Activated naive CD8-positive, alpha-beta T cell treated with anti-CD3 and anti-CD28 coated beads for 36 hours (primary cell): ENCODE measurements around the gene GMPR2. TPM values are rescaled to one million over a fixed set of nuclear protein-coding genes. Genes with fewer than 3 reads are reported as not detected.
A peak's percentile ranks its signal among the peaks of the same experiment; 100 is the strongest.

Experiments
- DNase-seq: peaks from one replicate; pipeline ENCODE4 v3.0.0; 2021
- H3K27ac Mint-ChIP-seq: one replicate; pipeline ENCODE4 v1.8.0; 2022; ENCODE audit warnings: mild to moderate bottlenecking, moderate library complexity, mixed read lengths
- H3K27me3 Mint-ChIP-seq: one replicate; pipeline ENCODE4 v1.8.0; 2022; ENCODE audit warnings: mild to moderate bottlenecking, mixed read lengths
- H3K36me3 Mint-ChIP-seq: one replicate; pipeline ENCODE4 v1.8.0; 2021; ENCODE audit warnings: mild to moderate bottlenecking, mixed read lengths
- H3K4me1 Mint-ChIP-seq: one replicate; pipeline ENCODE4 v1.8.0; 2021; ENCODE audit warnings: mixed read lengths
- H3K4me3 Mint-ChIP-seq: one replicate; pipeline ENCODE4 v1.8.0; 2022; ENCODE audit warnings: mild to moderate bottlenecking, moderate library complexity, mixed read lengths
- H3K9me3 Mint-ChIP-seq: one replicate; pipeline ENCODE4 v1.8.0; 2022; ENCODE audit warnings: mixed read lengths
- total RNA-seq, 2 experiments: library from RNA; stranded (reverse); gene quantifications; one replicate each; pipeline ENCODE4 v1.2.3, GENCODE V29; 2021

Gene GMPR2
- total RNA-seq, 2 experiments from 2014 or later = 44.5 to 48.4 TPM

GRCh38 chr14:24249230-24250021 is 16.7 kb downstream of the GMPR2 start:
- Mint-ChIP-seq H3K27ac (peak overlapping the region; percentile 14), H3K4me3 (no peak overlapping the region), H3K4me1 (peaks cover 28% of the 10 kb centered on the region), H3K9me3 (no peaks in the 10 kb centered on the region), H3K36me3 (peaks cover 2% of the 10 kb centered on the region), H3K27me3 (no peaks in the 10 kb centered on the region)
- no peak for DNase-seq

- Mint-ChIP-seq H3K27me3 (no peaks in the 10 kb centered on the region), H3K27ac (no peak overlapping the region), H3K9me3 (no peaks in the 10 kb centered on the region), H3K36me3 (peaks cover 4% of the 10 kb centered on the region), H3K4me1 (peaks cover 28% of the 10 kb centered on the region), H3K4me3 (no peak overlapping the region)
- DNase-seq = no peak
These were observed 17.6 kb downstream of the GMPR2 start for GRCh38 chr14:24250354-24250753.

GRCh38 chr14:24251880-24252288 is 19.2 kb downstream of the GMPR2 start:
- H3K27ac Mint-ChIP-seq = no peak overlapping the region
- peaks cover 25% of the 10 kb centered on the region for H3K4me1 Mint-ChIP-seq
- peaks cover 4% of the 10 kb centered on the region for H3K36me3 Mint-ChIP-seq
- H3K4me3 Mint-ChIP-seq = no peak overlapping the region
- DNase-seq = no peak
- no peaks in the 10 kb centered on the region for H3K27me3 Mint-ChIP-seq
- H3K9me3 Mint-ChIP-seq = no peaks in the 10 kb centered on the region

GRCh38 chr14:24252289-24253124 is 19.8 kb downstream of the GMPR2 start:
- Mint-ChIP-seq H3K9me3 (no peaks in the 10 kb centered on the region), H3K27me3 (no peaks in the 10 kb centered on the region), H3K36me3 (peaks cover 4% of the 10 kb centered on the region), H3K4me1 (peaks cover 21% of the 10 kb centered on the region), H3K27ac (no peak overlapping the region), H3K4me3 (no peak overlapping the region)
- DNase-seq = no peak

GRCh38 chr14:24253936-24254335 is 21.2 kb downstream of the GMPR2 start:
- Mint-ChIP-seq H3K36me3 (peaks cover 4% of the 10 kb centered on the region), H3K4me1 (peaks cover 12% of the 10 kb centered on the region), H3K27ac (no peak overlapping the region)

DNA sequence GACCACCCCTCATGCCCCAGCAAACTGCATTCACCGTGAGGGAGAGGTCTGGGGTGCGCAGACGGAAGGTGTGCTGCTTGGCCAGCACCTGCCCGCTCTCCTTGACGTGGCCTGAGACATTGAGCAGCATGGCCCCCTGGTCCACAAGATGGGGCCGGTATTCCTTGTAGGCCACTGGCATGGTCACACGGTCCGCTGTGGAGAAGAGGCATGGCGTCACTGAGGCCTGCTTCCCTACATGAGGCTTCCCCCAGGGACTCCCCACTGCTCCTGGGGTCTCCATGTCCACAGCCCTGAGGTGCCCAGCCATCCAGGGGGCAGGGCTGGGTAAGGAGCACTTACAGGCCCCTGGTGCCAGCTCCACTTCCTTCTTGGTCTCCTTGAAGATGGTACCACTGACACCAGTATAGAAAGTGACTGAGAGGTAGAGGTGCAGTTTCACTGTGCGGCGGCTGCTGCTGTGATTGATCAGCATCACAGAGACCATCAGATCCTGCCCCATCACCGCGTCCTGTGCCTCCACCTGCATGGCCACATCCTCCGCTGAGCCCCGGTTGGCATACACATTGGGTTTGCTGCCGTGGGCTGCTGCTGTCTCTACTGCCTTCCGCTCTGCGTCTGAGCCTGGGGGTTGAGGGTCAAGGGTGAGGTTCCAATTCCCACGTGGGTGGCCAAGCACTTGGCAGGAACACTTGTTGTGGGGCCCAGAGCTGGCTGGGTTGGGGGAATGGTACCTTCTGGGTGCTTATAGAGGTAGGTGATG is 22.1 kb downstream of the GMPR2 start:
- Mint-ChIP-seq H3K4me3 (no peak overlapping the region), H3K27ac (no peak overlapping the region)
- DNase-seq = no peak

More at GRCh38 chr14:24253936-24254335, 21.2 kb downstream of the GMPR2 start:
- no peak for DNase-seq
- H3K9me3 Mint-ChIP-seq = no peaks in the 10 kb centered on the region
- no peak overlapping the region for H3K4me3 Mint-ChIP-seq
- H3K27me3 Mint-ChIP-seq = no peaks in the 10 kb centered on the region

GRCh38 chr14:24255438-24255837 is 22.7 kb downstream of the GMPR2 start:
- peaks cover 3% of the 10 kb centered on the region for H3K4me1 Mint-ChIP-seq
- H3K27ac Mint-ChIP-seq = no peak overlapping the region
- no peaks in the 10 kb centered on the region for H3K9me3 Mint-ChIP-seq
- no peak for DNase-seq
- H3K4me3 Mint-ChIP-seq = no peak overlapping the region
- no peaks in the 10 kb centered on the region for H3K27me3 Mint-ChIP-seq
- H3K36me3 Mint-ChIP-seq = peaks cover 2% of the 10 kb centered on the region

More for the DNA sequence above, 22.1 kb downstream of the GMPR2 start:
- H3K4me1 Mint-ChIP-seq = peaks cover 7% of the 10 kb centered on the region
- H3K9me3 Mint-ChIP-seq = no peaks in the 10 kb centered on the region
- H3K36me3 Mint-ChIP-seq = peaks cover 2% of the 10 kb centered on the region
- H3K27me3 Mint-ChIP-seq = no peaks in the 10 kb centered on the region

DNA sequence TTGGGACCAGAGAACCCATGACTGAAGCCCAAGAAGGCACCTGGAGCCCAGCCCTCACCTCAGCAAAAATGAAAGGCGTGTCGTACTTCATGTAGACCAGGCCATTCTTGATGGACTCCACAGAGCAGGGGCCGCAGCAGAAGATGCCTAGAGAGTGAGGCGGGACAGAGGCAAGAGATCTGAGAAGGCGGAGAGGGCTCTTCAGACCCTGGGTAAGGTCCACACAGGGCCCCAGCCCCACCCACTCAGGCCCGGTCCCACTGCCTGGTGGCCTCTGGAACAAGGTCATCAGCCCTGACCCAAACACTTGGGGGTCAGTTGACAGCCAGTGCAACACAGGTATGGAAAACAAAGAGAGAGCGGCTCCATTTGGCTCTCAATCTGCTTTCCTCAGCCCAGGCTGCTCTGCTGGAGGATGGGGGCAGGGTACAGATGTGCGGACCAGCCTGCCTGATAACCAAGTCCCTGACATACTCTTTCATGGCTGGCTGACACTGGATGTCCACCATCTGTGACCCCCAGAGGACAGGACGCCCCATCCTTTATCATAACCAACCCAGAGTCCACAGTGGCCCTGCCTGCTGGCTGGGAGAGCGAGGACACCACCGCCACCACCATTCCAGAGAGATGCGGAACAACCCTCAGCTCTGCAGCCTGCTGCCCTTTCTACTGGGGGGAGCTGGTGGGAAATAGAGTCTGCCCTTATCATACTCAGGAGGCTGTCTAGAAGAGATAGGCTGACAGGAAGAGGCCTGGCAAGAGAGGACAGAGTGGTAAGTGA is 23.4 kb downstream of the GMPR2 start:
- no peak overlapping the region for H3K27ac Mint-ChIP-seq

DNA sequence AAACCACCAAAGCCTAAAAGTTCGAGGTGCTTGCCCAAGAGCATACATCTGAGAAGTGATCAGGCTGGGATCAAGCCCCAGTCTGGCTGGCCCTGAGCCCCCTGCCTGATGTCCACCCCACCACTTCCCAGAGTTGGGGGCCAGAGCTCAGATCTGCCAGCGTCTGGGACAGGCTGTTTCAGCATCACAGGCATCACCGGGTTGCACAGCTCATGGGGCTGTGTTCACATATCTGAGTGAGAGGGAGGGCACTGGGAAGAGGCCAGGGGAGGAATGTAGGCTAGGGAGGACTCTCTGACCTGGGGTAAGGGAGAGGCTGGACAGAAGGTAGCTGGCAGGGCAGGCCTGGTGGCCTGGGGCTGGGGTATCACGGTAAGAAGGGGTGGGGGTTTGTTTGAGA is 24.2 kb downstream of the GMPR2 start:
- H3K27ac Mint-ChIP-seq = no peak overlapping the region
- H3K36me3 Mint-ChIP-seq = peaks cover 4% of the 10 kb centered on the region
- H3K9me3 Mint-ChIP-seq = no peaks in the 10 kb centered on the region
- H3K4me1 Mint-ChIP-seq = no peaks in the 10 kb centered on the region
- no peak for DNase-seq
- H3K27me3 Mint-ChIP-seq = no peaks in the 10 kb centered on the region
- H3K4me3 Mint-ChIP-seq = no peak overlapping the region

More for the DNA sequence above, 23.4 kb downstream of the GMPR2 start:
- no peaks in the 10 kb centered on the region for H3K9me3 Mint-ChIP-seq
- DNase-seq = no peak
- no peaks in the 10 kb centered on the region for H3K27me3 Mint-ChIP-seq
- peaks cover 3% of the 10 kb centered on the region for H3K36me3 Mint-ChIP-seq
- no peak overlapping the region for H3K4me3 Mint-ChIP-seq
- no peaks in the 10 kb centered on the region for H3K4me1 Mint-ChIP-seq

DNA sequence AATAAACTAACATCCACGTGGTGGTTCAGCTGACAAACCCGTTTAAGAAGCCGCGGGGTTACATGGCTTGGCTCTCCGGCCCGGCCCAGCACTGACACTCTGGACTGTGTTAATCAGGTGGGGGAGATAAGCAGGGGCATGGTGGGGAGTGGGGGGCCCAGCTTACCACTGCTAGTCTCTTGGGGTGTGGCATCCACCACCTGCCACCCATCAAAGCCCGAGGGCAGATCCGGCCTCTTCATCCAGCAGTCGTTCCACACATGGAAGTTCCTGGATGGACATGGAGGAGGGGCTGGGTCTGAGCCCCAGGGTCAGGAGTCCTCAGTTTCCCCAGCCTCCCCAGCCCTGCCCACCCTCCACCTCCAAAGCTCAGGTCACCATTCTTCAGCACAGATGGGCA is 25.4 kb downstream of the GMPR2 start:
- H3K36me3 Mint-ChIP-seq = peaks cover 4% of the 10 kb centered on the region
- no peaks in the 10 kb centered on the region for H3K27me3 Mint-ChIP-seq
- no peaks in the 10 kb centered on the region for H3K4me1 Mint-ChIP-seq
- H3K9me3 Mint-ChIP-seq = no peaks in the 10 kb centered on the region
- no peak overlapping the region for H3K4me3 Mint-ChIP-seq
- no peak for DNase-seq
- H3K27ac Mint-ChIP-seq = no peak overlapping the region

GRCh38 chr14:24258548-24259265 is 26.0 kb downstream of the GMPR2 start:
- no peak for DNase-seq
- Mint-ChIP-seq H3K4me1 (no peaks in the 10 kb centered on the region), H3K9me3 (no peaks in the 10 kb centered on the region), H3K27ac (no peak overlapping the region), H3K36me3 (peaks cover 4% of the 10 kb centered on the region), H3K4me3 (no peak overlapping the region), H3K27me3 (no peaks in the 10 kb centered on the region)

DNA sequence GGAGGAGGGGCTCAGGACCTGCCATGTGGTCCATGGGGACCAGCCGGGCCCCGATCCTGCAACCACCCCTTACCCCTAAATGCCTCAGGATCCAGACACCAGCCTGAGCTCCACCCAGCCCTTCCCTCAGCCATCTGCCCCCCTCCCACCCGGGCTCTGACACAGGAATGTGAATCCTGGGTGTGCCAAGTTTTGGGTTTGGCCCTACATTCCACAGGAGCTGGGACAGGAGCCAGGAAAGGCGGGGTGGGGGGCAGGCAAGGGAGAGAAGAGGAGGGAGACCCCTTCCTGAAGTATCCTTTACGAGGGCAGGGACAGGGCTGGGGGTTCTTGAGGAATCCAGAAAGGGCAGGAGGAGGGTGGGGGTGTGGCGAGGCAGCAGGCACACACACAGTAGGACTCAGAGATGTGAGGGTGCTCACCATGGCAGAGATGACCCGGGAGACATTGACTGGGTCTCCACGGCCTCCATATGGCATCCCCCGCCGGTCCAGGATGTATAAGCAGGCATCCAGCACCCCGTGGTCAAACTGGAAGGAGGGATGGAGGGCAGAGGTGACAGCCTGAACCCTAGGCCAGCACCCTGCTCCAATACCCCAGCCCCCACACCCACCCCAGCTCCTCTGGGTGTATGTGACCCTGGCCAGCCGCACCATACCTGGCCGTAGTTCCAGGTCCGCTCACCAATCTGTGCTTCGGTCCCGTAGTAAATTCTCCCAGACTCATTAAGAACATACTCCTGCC is 26.7 kb downstream of the GMPR2 start:
- peaks cover 4% of the 10 kb centered on the region for H3K36me3 Mint-ChIP-seq
- no peaks in the 10 kb centered on the region for H3K4me1 Mint-ChIP-seq
- no peak overlapping the region for H3K4me3 Mint-ChIP-seq
- no peaks in the 10 kb centered on the region for H3K9me3 Mint-ChIP-seq
- no peak for DNase-seq
- no peak overlapping the region for H3K27ac Mint-ChIP-seq
- no peaks in the 10 kb centered on the region for H3K27me3 Mint-ChIP-seq

GRCh38 chr14:24260026-24260779 is 27.5 kb downstream of the GMPR2 start:
- Mint-ChIP-seq H3K27me3 (no peaks in the 10 kb centered on the region), H3K4me3 (no peak overlapping the region), H3K27ac (no peak overlapping the region), H3K4me1 (no peaks in the 10 kb centered on the region), H3K9me3 (no peaks in the 10 kb centered on the region), H3K36me3 (peaks cover 2% of the 10 kb centered on the region)
- DNase-seq = no peak
